ENCODE data around the gene NTF4. TPM values are rescaled to one million over a fixed set of nuclear protein-coding genes. Genes with fewer than 3 reads are reported as not detected.
"Not testable (repeated sequence)": the region's sequence is repeated elsewhere in the genome, so short reads cannot be mapped to it uniquely, and the experiment has no call there.

Gene NTF4
- total and polyA plus RNA-seq, 7 donors, result 1.8 to 7.4 (median 5.6) TPM

DNA sequence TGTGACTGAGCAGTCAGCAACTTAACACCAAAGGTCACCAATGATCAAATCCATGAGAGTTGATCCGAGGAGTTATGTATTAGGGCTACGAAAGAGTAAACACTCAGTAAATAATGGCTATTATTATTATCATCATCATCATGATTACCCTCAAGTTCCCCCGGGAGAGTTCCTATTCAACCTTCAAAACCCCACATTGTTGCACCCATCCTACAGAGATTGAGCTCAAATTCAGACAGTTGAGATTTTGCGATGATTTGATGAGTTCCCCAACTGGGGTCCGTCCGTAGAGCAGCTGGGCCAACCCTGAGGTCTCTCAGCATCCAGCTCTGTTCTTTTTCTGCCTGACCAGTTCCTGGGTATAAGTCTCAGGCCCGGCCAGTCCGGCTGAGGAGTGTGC is 26.5 kb downstream of the NTF4 start:
- H3K27me3 ChIP-seq (ENCODE audit: insufficient read depth in 3 of 3, low read length in 2 of 3); H3K4me3 ChIP-seq; H3K36me3 ChIP-seq (ENCODE audit: insufficient read depth in 1 of 2, low read depth in 1 of 2); H3K27ac ChIP-seq; intact Hi-C loops (cut with DNase I); DNase-seq; ATAC-seq; H3K9me3 ChIP-seq; H3K4me1 ChIP-seq: not testable (repeated sequence)
- 86 to 92% (median 92%) methylated on average over 5 to 7 of the region's 8 CpGs for WGBS, 3 donors

GRCh38 chr19:49036815-49037214 is 27.8 kb downstream of the NTF4 start, which contains the start of gene CGB1:
Gene CGB1, minus strand, starts transcription at chr19:49036895. Its CDS starts 184 bp downstream, at chr19:49036711.
- peak in 3 of 4 donors; percentile 30 to 57 (median 57) for ATAC-seq
- DNase-seq; H3K4me1 ChIP-seq; H3K27me3 ChIP-seq (ENCODE audit: insufficient read depth in 3 of 3, low read length in 2 of 3); H3K27ac ChIP-seq; H3K4me3 ChIP-seq; intact Hi-C loops (cut with DNase I); H3K36me3 ChIP-seq (ENCODE audit: insufficient read depth in 1 of 2, low read depth in 1 of 2); H3K9me3 ChIP-seq: not testable (repeated sequence)
- WGBS, 3 donors, result 50 to 51% (median 51%) methylated on average over 17 to 18 of the region's 18 CpGs
- TF ChIP-seq, protein P1, sequence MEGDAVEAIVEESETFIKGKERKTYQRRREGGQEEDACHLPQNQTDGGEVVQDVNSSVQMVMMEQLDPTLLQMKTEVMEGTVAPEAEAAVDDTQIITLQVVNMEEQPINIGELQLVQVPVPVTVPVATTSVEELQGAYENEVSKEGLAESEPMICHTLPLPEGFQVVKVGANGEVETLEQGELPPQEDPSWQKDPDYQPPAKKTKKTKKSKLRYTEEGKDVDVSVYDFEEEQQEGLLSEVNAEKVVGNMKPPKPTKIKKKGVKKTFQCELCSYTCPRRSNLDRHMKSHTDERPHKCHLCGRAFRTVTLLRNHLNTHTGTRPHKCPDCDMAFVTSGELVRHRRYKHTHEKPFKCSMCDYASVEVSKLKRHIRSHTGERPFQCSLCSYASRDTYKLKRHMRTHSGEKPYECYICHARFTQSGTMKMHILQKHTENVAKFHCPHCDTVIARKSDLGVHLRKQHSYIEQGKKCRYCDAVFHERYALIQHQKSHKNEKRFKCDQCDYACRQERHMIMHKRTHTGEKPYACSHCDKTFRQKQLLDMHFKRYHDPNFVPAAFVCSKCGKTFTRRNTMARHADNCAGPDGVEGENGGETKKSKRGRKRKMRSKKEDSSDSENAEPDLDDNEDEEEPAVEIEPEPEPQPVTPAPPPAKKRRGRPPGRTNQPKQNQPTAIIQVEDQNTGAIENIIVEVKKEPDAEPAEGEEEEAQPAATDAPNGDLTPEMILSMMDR (IDR thresholded peaks at IDR 0.05), result peak; percentile 39

DNA sequence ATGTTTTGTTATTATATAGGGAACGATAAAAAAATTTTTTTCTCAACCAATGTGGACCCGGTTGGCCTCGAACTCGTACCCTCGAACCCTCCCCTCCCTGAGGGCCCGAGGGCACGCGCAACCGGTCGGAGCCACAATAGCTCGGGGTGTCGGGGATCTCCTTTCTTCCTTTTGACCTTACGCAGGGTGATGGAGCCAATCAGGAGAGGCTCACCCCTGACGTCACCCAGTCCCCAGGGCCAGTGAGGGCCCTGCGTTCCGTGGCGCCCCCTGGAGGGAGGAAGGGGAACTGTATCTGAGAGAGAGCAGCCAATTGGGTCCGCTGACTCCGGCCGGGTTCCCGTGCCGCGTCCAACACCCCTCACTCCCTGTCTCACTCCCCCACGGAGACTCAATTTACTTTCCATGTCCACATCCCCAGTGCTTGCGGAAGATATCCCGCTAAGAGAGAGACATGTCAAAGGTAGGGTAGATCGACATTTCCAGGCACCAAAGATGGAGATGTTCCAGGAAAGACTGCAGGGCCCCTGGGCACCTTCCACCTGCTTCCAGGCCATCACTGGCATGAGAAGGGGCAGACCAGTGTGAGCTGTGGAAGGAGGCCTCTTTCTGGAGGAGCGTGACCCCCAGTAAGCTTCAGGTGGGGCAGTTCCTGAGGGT is 32.8 kb downstream of the NTF4 start, which contains the start of gene CGB2:
Gene CGB2, plus strand, starts transcription at position 249 of the 660 bp plus-strand sequence. Its CDS starts 206 bp downstream, at position 455.
- ATAC-seq, result peak in 3 of 4 donors; percentile 19 to 52 (median 40)
- TF ChIP-seq, protein P1 (IDR thresholded peaks at IDR 0.05), result peak; percentile 27
- H3K9me3 ChIP-seq; intact Hi-C loops (cut with DNase I); H3K27me3 ChIP-seq (ENCODE audit: insufficient read depth in 3 of 3, low read length in 2 of 3); H3K36me3 ChIP-seq (ENCODE audit: insufficient read depth in 1 of 2, low read depth in 1 of 2); H3K4me1 ChIP-seq; H3K4me3 ChIP-seq; H3K27ac ChIP-seq; DNase-seq: not testable (repeated sequence)
- 19 to 21% (median 21%) methylated on average over 27 to 28 of the region's 28 CpGs for WGBS, 3 donors

- ATAC-seq; H3K4me3 ChIP-seq; H3K4me1 ChIP-seq; intact Hi-C loops (cut with DNase I); H3K9me3 ChIP-seq; H3K27me3 ChIP-seq (ENCODE audit: insufficient read depth in 3 of 3, low read length in 2 of 3); H3K36me3 ChIP-seq (ENCODE audit: insufficient read depth in 1 of 2, low read depth in 1 of 2); H3K27ac ChIP-seq; DNase-seq: not testable (repeated sequence)
- 79 to 94% (median 93%) methylated on average over 2 to 6 of the region's 8 CpGs for WGBS, 3 donors
Measured at GRCh38 chr19:49030323-49030722, 34.3 kb downstream of the NTF4 start.

DNA sequence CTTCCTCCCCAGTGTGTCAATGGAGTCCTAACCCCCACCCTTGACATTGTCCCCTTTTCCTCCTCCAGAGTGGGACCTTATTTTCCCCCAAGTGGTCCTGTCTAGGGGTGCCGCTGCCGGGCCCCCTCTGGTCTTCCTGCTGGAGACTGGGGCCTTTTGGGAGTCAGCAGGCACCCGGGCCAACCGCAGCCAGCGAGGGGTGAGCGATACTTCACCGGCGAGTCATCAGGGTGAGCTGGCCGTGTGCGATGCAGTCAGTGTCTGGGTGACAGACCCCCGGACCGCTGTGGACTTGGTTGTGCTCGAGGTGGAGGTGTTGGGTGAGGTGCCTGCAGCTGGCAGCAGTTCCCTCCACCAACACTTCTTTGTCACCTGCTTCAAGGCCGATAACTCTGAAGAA is 34.9 kb downstream of the NTF4 start:
- ATAC-seq; H3K27ac ChIP-seq; H3K4me3 ChIP-seq; H3K27me3 ChIP-seq (ENCODE audit: insufficient read depth in 3 of 3, low read length in 2 of 3); DNase-seq; H3K4me1 ChIP-seq; H3K9me3 ChIP-seq; H3K36me3 ChIP-seq (ENCODE audit: insufficient read depth in 1 of 2, low read depth in 1 of 2); intact Hi-C loops (cut with DNase I): not testable (repeated sequence)
- WGBS, 3 donors, result 80 to 91% (median 86%) methylated on average over 7 to 14 of the region's 14 CpGs

GRCh38 chr19:49028686-49029085 is 35.9 kb downstream of the NTF4 start:
- H3K36me3 ChIP-seq (ENCODE audit: insufficient read depth in 1 of 2, low read depth in 1 of 2); H3K27ac ChIP-seq; H3K4me3 ChIP-seq; intact Hi-C loops (cut with DNase I); H3K9me3 ChIP-seq; H3K27me3 ChIP-seq (ENCODE audit: insufficient read depth in 3 of 3, low read length in 2 of 3); ATAC-seq; DNase-seq; H3K4me1 ChIP-seq: not testable (repeated sequence)
- WGBS, 3 donors, result 74 to 90% (median 80%) methylated on average over 2 to 9 of the region's 9 CpGs

DNA sequence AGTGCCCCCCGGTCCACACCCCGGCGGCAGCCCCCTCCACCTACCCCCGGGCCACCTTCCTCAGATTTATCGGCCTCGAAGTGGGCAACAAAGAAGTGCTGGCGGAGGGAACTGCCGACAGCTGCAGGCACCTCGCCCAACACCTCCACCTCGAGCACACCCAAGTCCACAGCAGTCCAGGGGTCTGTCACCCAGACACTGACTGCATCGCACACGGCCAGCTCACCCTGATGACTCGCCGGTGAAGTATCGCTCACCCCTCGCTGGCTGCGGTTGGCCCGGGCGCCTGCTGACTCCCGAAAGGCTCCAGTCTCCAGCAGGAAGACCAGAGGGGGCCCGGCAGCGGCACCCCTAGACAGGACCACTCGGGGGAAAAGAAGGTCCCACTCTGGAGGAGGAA is 39.0 kb downstream of the NTF4 start:
- DNase-seq; H3K4me1 ChIP-seq; H3K27ac ChIP-seq; H3K9me3 ChIP-seq; ATAC-seq; intact Hi-C loops (cut with DNase I); H3K27me3 ChIP-seq (ENCODE audit: insufficient read depth in 3 of 3, low read length in 2 of 3); H3K36me3 ChIP-seq (ENCODE audit: insufficient read depth in 1 of 2, low read depth in 1 of 2); H3K4me3 ChIP-seq: not testable (repeated sequence)
- 80 to 84% (median 82%) methylated on average over 23 of the region's 23 CpGs for WGBS, 3 donors

GRCh38 chr19:49025088-49025487 is 39.5 kb downstream of the NTF4 start:
- intact Hi-C loops (cut with DNase I); H3K27me3 ChIP-seq (ENCODE audit: insufficient read depth in 3 of 3, low read length in 2 of 3); ATAC-seq; H3K9me3 ChIP-seq; H3K27ac ChIP-seq; H3K4me3 ChIP-seq; H3K4me1 ChIP-seq; H3K36me3 ChIP-seq (ENCODE audit: insufficient read depth in 1 of 2, low read depth in 1 of 2); DNase-seq: not testable (repeated sequence)
- WGBS, 3 donors, result 76 to 89% (median 80%) methylated on average over 2 to 4 of the region's 6 CpGs

GRCh38 chr19:49024233-49024632 is 40.4 kb downstream of the NTF4 start, which contains the start of gene CGB3:
Gene CGB3, minus strand, starts transcription at chr19:49024333. Its CDS starts 362 bp downstream, at chr19:49023971.
- H3K4me3 ChIP-seq; intact Hi-C loops (cut with DNase I); H3K27ac ChIP-seq; ATAC-seq; H3K36me3 ChIP-seq (ENCODE audit: insufficient read depth in 1 of 2, low read depth in 1 of 2); H3K27me3 ChIP-seq (ENCODE audit: insufficient read depth in 3 of 3, low read length in 2 of 3); DNase-seq; H3K4me1 ChIP-seq; H3K9me3 ChIP-seq: not testable (repeated sequence)
- WGBS, 3 donors, result 54 to 73% (median 62%) methylated on average over 7 to 13 of the region's 15 CpGs

Measured in psoas muscle (tissue), 8 donors.